ENCODE results near the gene RPS23. TPM values are rescaled to one million over a fixed set of nuclear protein-coding genes. Genes with fewer than 3 reads are reported as not detected.
A peak's percentile ranks its signal among the peaks of the same experiment; 100 is the strongest.

The RPS23 gene
- total and polyA plus RNA-seq, 2 experiments from 2014 or later, result 936 to 1,581 TPM

GRCh38 chr5:82307451-82307850 is 29.3 kb upstream of the RPS23 start:
- TF ChIP-seq EZH2phosphoT487 (IDR thresholded peaks at IDR 0.05; ENCODE audit: insufficient read depth, low read depth) (no peak), EZH2 (IDR thresholded peaks at IDR 0.05; ENCODE audit: insufficient read depth, poor library complexity, severe bottlenecking) (no peak)
- 24 to 30% methylated on average over 3 of the region's 3 CpGs for WGBS, 2 experiments (ENCODE audit: low coverage in 1 of 2, low lambda C conversion rate in 2 of 2, missing lambda C conversion rate in 2 of 2)
- no peaks in the 10 kb centered on the region for H3K27me3 ChIP-seq (replicated peaks; ENCODE audit: insufficient read depth)
- no peak overlapping the region for H3K27ac ChIP-seq
- no peak overlapping the region for H3K4me3 ChIP-seq
- H3K9ac ChIP-seq, result no peak overlapping the region
- in situ Hi-C loops (cut with MboI), result no loop called here
- no peaks in the 10 kb centered on the region for H3K36me3 ChIP-seq (ENCODE audit: low read depth)
- H2AFZ ChIP-seq, result 0 out of 2 replicates have a peak overlapping the region, but pooled peaks have one; percentile 12
- peaks cover under 1% of the 10 kb centered on the region for H3K4me1 ChIP-seq (ENCODE audit: insufficient read depth)
- DNase-seq, result peak; percentile 23
- no peaks in the 10 kb centered on the region for H3K9me3 ChIP-seq (ENCODE audit: low read depth)
- H4K20me1 ChIP-seq (ENCODE audit: insufficient read depth), result no peaks in the 10 kb centered on the region
- H3K4me2 ChIP-seq (ENCODE audit: unreplicated experiment), result no peak overlapping the region
- no peaks in the 10 kb centered on the region for H3F3A ChIP-seq (ENCODE audit: insufficient read depth)
- no peaks in the 10 kb centered on the region for H3K79me2 ChIP-seq (ENCODE audit: insufficient read depth)
- no peaks in the 10 kb centered on the region for H3K9me2 ChIP-seq (ENCODE audit: insufficient read depth)

- in situ Hi-C loops (cut with MboI), result no loop called here
- Histone ChIP-seq H3K4me2 (ENCODE audit: unreplicated experiment) (no peak overlapping the region), H3K9me3 (ENCODE audit: low read depth) (no peaks in the 10 kb centered on the region), H3K79me2 (ENCODE audit: insufficient read depth) (no peaks in the 10 kb centered on the region), H3K4me1 (ENCODE audit: insufficient read depth) (no peaks in the 10 kb centered on the region), H3F3A (ENCODE audit: insufficient read depth) (no peaks in the 10 kb centered on the region), H3K27ac (no peak overlapping the region), H3K36me3 (ENCODE audit: low read depth) (no peaks in the 10 kb centered on the region), H4K20me1 (ENCODE audit: insufficient read depth) (no peaks in the 10 kb centered on the region), H3K9me2 (ENCODE audit: insufficient read depth) (no peaks in the 10 kb centered on the region), H3K27me3 (replicated peaks; ENCODE audit: insufficient read depth) (no peaks in the 10 kb centered on the region), H3K9ac (no peak overlapping the region), H3K4me3 (no peak overlapping the region), H2AFZ (no peak overlapping the region)
- no peak for DNase-seq
- no peak for TF ChIP-seq EZH2 (IDR thresholded peaks at IDR 0.05; ENCODE audit: insufficient read depth, poor library complexity, severe bottlenecking)
- no peak for TF ChIP-seq EZH2phosphoT487 (IDR thresholded peaks at IDR 0.05; ENCODE audit: insufficient read depth, low read depth)
- WGBS, 2 experiments (ENCODE audit: low coverage in 1 of 2, low lambda C conversion rate in 2 of 2, missing lambda C conversion rate in 2 of 2), result 89 to 92% methylated on average over 2 of the region's 2 CpGs
Measured at GRCh38 chr5:82306151-82306550, 28.0 kb upstream of the RPS23 start.

DNA sequence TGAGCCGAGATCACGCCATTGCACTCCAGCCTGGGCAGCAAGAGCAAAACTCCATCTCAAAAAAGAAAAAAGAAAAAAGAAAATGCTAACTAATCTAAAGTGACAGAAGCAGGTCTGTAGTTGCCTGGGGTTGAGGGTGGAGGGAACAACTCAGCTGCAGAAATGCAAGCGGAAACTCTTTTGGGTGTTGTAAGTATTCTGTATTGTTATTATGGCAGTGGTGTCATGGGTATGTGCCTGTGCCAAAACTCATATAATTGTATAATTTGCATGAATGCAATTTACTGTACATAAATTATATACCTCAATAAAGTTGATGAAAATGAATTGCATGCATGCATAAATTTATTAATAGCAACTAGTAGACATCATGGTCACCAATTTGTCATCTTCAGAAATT is 23.0 kb upstream of the RPS23 start:
- H3F3A ChIP-seq (ENCODE audit: insufficient read depth), result no peaks in the 10 kb centered on the region
- H3K4me1 ChIP-seq (ENCODE audit: insufficient read depth), result no peaks in the 10 kb centered on the region
- no peaks in the 10 kb centered on the region for H3K9me3 ChIP-seq (ENCODE audit: low read depth)
- H4K20me1 ChIP-seq (ENCODE audit: insufficient read depth), result no peaks in the 10 kb centered on the region
- TF ChIP-seq EZH2phosphoT487 (IDR thresholded peaks at IDR 0.05; ENCODE audit: insufficient read depth, low read depth) (no peak), EZH2 (IDR thresholded peaks at IDR 0.05; ENCODE audit: insufficient read depth, poor library complexity, severe bottlenecking) (no peak)
- 97 to 98% methylated on average over 3 of the region's 3 CpGs for WGBS, 2 experiments (ENCODE audit: low coverage in 1 of 2, low lambda C conversion rate in 2 of 2, missing lambda C conversion rate in 2 of 2)
- H3K9me2 ChIP-seq (ENCODE audit: insufficient read depth), result no peaks in the 10 kb centered on the region
- no peaks in the 10 kb centered on the region for H3K36me3 ChIP-seq (ENCODE audit: low read depth)
- no peak overlapping the region for H3K27ac ChIP-seq
- no peak for DNase-seq
- H2AFZ ChIP-seq, result no peak overlapping the region
- in situ Hi-C loops (cut with MboI), result no loop called here
- H3K27me3 ChIP-seq (replicated peaks; ENCODE audit: insufficient read depth), result no peaks in the 10 kb centered on the region
- no peak overlapping the region for H3K4me3 ChIP-seq
- no peak overlapping the region for H3K4me2 ChIP-seq (ENCODE audit: unreplicated experiment)
- H3K79me2 ChIP-seq (ENCODE audit: insufficient read depth), result no peaks in the 10 kb centered on the region
- no peak overlapping the region for H3K9ac ChIP-seq

GRCh38 chr5:82298668-82299067 is 20.5 kb upstream of the RPS23 start:
- Histone ChIP-seq H3K9me3 (ENCODE audit: low read depth) (no peaks in the 10 kb centered on the region), H3K36me3 (ENCODE audit: low read depth) (no peaks in the 10 kb centered on the region), H3K4me2 (ENCODE audit: unreplicated experiment) (no peak overlapping the region), H2AFZ (no peak overlapping the region), H4K20me1 (ENCODE audit: insufficient read depth) (no peaks in the 10 kb centered on the region), H3K27ac (no peak overlapping the region), H3K4me1 (ENCODE audit: insufficient read depth) (no peaks in the 10 kb centered on the region), H3K79me2 (ENCODE audit: insufficient read depth) (no peaks in the 10 kb centered on the region), H3K9me2 (ENCODE audit: insufficient read depth) (no peaks in the 10 kb centered on the region), H3K27me3 (replicated peaks; ENCODE audit: insufficient read depth) (no peaks in the 10 kb centered on the region), H3F3A (ENCODE audit: insufficient read depth) (no peaks in the 10 kb centered on the region), H3K4me3 (no peak overlapping the region), H3K9ac (no peak overlapping the region)
- 49 to 73% methylated on average over 2 of the region's 2 CpGs for WGBS, 2 experiments (ENCODE audit: low coverage in 1 of 2, low lambda C conversion rate in 2 of 2, missing lambda C conversion rate in 2 of 2)
- in situ Hi-C loops (cut with MboI), result no loop called here
- no peak for DNase-seq
- no peak for TF ChIP-seq EZH2phosphoT487 (IDR thresholded peaks at IDR 0.05; ENCODE audit: insufficient read depth, low read depth)
- TF ChIP-seq EZH2 (IDR thresholded peaks at IDR 0.05; ENCODE audit: insufficient read depth, poor library complexity, severe bottlenecking), result no peak

- H3K79me2 ChIP-seq (ENCODE audit: insufficient read depth), result no peaks in the 10 kb centered on the region
- 59 to 66% methylated on average over 3 of the region's 3 CpGs for WGBS, 2 experiments (ENCODE audit: low coverage in 1 of 2, low lambda C conversion rate in 2 of 2, missing lambda C conversion rate in 2 of 2)
- H3K9me3 ChIP-seq (ENCODE audit: low read depth), result no peaks in the 10 kb centered on the region
- H3K4me1 ChIP-seq (ENCODE audit: insufficient read depth), result no peaks in the 10 kb centered on the region
- H4K20me1 ChIP-seq (ENCODE audit: insufficient read depth), result no peaks in the 10 kb centered on the region
- no peaks in the 10 kb centered on the region for H3K27me3 ChIP-seq (replicated peaks; ENCODE audit: insufficient read depth)
- H3K9ac ChIP-seq, result no peak overlapping the region
- no peak overlapping the region for H3K4me2 ChIP-seq (ENCODE audit: unreplicated experiment)
- DNase-seq, result no peak
- no peak overlapping the region for H3K27ac ChIP-seq
- no peak overlapping the region for H3K4me3 ChIP-seq
- H2AFZ ChIP-seq, result no peak overlapping the region
- no peaks in the 10 kb centered on the region for H3K9me2 ChIP-seq (ENCODE audit: insufficient read depth)
- no peaks in the 10 kb centered on the region for H3K36me3 ChIP-seq (ENCODE audit: low read depth)
- TF ChIP-seq EZH2 (IDR thresholded peaks at IDR 0.05; ENCODE audit: insufficient read depth, poor library complexity, severe bottlenecking) (no peak), EZH2phosphoT487 (IDR thresholded peaks at IDR 0.05; ENCODE audit: insufficient read depth, low read depth) (no peak)
- in situ Hi-C loops (cut with MboI), result no loop called here
- no peaks in the 10 kb centered on the region for H3F3A ChIP-seq (ENCODE audit: insufficient read depth)
Measured at GRCh38 chr5:82297711-82298110, 19.6 kb upstream of the RPS23 start.

Data from GM23248 (cell line).